Fibroblast of skin of back (primary cell): ENCODE measurements around the gene GM2A.
"Not testable (repeated sequence)": the region's sequence is repeated elsewhere in the genome, so short reads cannot be mapped to it uniquely, and the experiment has no call there.

Experiments
- DNase-seq: peaks from one replicate; pipeline ENCODE4 v3.0.0-alpha.2; 2013

GM2A gene

GRCh38 chr5:151254556-151254955 is 1.6 kb downstream of the GM2A start:
- DNase-seq: no peak

DNA sequence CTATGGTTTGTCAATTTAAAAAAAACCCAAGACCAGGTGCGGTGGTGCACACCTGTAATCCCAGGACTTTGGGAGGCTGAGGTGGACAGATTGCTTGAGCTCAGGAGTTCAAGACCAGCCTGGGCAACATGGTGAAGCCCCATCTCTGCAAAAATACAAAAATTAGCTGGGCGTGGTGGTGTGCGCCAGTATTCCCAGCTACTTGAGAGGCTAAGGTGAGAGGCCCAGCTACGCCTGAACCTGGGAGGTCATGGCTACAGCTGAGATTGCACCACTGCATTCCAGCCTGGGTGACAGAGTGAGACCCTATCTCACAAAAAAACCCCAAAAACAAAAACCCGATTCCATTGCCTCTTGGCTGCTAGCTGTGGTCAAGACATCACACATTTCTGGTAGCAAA is 2.0 kb downstream of the GM2A start:
- DNase-seq: not testable (repeated sequence)

DNA sequence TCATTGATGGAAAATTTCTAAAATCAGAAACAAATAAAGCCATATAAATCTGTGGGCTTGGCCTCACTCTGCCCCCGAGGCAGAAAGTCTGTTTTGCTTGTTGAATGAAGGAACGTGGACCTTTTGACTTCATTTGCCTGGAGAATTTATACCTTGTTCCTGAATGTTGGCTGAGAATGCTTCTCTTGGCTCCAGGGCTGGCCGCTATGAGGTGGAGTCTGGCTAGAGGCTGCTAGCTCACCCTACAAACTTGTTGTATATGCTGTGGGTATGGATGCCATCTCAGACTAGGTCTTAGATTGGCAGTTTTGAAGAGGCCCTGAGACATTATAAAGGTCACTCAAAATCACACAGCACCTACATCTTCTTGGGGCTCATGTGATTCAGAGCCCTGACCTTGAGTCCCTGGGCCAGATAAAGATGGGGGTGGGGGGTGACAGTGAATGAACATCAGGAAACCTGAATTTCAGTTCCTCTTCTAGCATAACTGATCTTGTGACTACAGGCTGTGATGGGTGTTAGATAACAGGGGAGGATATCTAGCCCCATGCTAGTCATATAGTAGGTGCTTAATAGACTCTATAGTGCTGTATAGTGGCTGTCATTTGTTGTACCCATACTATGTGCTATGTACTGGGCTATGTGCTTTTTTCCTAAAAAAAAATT is 2.8 kb downstream of the GM2A start:
- no peak for DNase-seq

GRCh38 chr5:151257731-151258181 is 4.8 kb downstream of the GM2A start:
- no peak for DNase-seq

GRCh38 chr5:151258201-151258611 is 5.2 kb downstream of the GM2A start:
- no peak for DNase-seq

DNA sequence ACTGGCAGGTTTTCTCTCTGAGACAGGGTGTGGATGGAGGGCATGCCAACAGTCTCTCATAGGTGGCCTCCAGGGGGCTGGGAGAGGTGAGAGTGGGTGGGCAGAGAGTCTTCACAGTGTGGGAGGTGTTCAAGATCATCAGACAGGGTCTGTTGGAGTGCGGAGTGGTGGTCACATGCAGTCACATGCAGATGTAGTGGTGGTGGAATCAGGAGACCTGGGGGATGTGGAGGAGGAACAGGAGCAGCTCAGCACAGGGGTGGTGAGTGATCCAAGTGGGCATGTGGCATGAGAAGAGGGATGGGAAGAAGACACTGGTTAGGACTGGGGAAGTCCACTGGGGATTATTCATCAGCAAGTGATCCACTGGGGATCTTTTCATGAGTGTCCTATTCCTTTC is 5.8 kb downstream of the GM2A start:
- DNase-seq: no peak

DNA sequence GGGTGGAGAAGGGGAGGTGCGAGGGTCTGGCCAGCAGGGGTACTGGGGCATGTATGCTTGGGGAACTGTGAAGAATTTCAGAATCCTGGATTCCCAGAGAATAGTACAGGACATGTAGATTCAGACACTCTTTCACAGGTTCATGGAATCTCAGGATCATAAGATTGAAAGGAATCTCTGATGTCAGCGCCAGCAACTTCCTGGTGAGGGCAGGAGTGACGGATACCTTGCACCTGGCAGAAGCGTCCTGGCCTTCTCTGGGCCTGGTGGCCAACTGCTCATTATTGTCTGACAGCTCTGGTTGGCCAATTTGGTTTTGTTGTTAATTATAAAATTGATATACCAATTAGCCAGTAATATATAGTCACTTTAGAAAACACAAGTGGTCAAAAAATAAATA is 6.9 kb downstream of the GM2A start:
- DNase-seq: no peak

DNA sequence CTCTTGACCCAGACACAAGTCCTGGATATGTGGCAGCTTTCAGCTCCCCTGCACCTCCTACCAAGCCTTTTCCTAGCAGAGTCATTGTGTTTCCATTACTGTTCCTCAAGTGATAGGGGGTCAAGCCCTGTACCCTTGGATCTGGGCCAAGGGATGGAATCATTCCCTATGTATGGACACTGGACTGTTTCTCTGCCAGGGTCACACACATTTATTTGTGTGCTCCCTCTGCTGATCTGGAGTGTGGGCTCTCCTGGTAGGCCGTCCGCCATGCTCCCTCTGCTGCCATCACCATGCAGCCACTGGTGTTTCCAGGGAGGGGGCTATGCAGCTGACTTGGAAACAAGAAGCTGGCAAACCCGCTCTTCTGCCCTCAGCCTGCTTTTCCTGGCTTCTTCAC is 9.5 kb downstream of the GM2A start:
- no peak for DNase-seq

- DNase-seq: peak; percentile 47
Observed at GRCh38 chr5:151264113-151264512, 11.1 kb downstream of the GM2A start.

- no peak for DNase-seq
Observed at GRCh38 chr5:151267491-151268260, 14.7 kb downstream of the GM2A start.

DNA sequence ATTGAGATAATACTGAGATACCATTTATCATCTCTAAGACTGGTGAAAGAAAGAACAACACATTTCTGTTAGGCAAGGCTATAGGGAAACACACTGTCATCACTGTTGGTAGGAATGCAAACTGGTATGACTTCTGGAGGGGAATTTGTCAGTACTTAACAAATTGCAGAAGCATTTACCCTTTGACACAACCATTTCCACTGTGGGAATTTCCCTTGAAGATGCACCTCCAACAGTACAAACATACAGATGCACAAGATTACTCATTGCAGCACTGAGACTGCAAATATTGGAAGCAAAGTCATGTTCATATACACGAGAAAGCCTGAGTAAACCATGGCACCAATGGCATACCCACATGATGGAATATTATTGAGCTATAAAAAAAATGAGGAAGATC is 17.6 kb downstream of the GM2A start:
- peak; percentile 7 for DNase-seq

GRCh38 chr5:151271336-151271735 is 18.4 kb downstream of the GM2A start:
- DNase-seq: no peak

GRCh38 chr5:151274666-151275065 is 21.7 kb downstream of the GM2A start:
- DNase-seq: no peak

DNA sequence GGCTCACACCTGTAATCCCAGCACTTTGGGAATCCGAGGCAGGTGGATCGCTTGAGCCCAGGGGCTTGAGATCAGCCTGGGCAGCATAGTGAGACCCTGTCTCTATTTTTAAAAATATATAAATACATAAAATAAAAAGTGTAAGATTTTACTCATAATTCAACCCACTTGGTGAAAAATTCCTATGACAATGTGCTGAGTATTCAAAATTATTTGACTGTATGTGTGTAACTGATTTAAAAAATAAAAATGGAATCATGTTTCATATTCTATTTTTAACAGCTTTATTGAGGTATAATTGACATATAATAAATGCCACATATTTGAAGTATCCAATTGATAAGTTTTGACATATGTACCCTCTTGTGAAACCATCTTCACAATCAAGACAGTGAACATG is 22.8 kb downstream of the GM2A start:
- no peak for DNase-seq

- no peak for DNase-seq
Observed at GRCh38 chr5:151278845-151279244, 25.9 kb downstream of the GM2A start.

- no peak for DNase-seq
Observed at GRCh38 chr5:151280443-151280842, 27.5 kb downstream of the GM2A start.

- no peak for DNase-seq
Observed at GRCh38 chr5:151281001-151281639, 28.1 kb downstream of the GM2A start.

DNA sequence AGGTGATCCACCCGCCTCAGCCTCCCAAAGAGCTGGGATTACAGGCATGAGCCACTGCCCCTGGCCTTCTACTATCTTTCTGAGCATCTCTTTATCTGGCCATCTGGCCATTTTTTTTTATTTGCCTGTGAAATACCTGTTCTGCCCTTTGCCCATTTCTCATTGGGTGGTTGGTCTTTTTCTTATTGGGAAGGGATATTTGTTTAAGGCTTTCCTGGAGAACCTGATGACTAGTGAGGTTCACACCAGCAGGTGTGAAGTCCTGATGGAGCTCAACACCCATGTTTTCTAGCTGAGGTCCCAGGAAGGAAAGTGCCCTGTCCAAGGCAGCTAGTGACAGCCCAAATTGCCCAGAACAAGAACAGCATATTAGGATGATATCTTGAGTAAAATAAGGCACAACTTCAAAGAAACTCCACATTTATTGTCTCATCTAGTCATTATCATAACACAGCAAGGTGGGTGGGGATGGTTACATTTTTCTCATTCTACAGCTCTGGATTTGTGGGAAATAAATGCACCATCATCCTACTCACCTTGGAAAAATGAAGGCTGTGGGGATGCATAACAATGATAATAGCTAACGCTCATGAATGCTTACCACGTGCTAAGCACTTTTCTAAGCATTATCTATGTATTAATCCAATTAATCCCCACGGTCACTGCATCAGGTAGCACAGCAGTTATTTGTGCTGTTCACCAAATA is 30.3 kb downstream of the GM2A start:
- DNase-seq: no peak

DNA sequence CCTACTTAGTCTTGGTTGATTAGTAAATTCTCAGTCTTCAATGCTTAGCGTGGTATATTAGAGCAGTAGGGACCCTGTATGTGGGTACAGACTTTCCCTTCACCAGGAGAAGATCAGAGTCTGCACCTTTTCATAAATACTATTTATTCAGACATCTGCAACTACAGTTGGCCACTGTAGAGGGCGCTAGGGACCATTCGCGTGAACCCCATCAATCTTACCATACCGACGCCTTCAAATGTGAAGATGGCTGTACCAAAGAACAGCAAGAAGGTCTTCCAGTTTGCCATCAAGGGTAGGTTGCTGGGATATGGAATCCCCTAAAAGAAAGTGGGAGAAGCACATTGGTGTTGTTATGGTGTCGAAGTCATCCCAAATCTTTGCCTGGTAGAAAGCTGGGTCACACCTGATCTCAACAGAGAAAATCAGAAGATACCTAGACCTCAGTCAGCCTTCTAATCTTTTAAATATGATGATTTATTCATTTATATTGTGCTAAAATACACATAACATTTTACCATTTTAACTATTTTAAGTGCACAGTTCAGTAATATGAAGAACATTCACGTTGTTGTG is 31.5 kb downstream of the GM2A start:
- no peak for DNase-seq

GRCh38 chr5:151285683-151286082 is 32.7 kb downstream of the GM2A start:
- DNase-seq: no peak

GRCh38 chr5:151286246-151286645 is 33.3 kb downstream of the GM2A start:
- DNase-seq: no peak

DNA sequence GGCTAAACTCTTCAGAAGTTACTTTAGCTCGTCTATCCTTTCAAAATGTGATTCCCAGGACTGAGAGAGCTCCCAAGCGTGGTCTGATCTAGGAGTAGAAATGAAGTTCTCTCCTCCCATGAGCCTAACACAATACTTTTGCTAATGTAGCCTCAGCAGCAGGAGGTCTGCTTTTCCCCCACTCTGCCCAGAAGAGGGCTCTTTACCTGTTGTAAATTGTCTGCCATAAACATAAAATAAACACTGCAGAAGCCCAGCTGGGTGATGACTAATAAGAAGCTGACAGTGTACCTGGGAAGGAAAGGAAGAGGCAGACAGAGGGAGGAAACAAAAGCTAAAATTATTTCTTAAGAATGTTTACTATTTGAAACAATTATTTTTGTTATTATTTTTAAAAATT is 35.2 kb downstream of the GM2A start:
- DNase-seq: no peak

GRCh38 chr5:151293624-151294023 is 40.6 kb downstream of the GM2A start:
- no peak for DNase-seq
